NT2/D1 (cell line): Measurements from ENCODE around the gene FAM227B.
A peak's percentile ranks its signal among the peaks of the same experiment; 100 is the strongest.

ENCODE experiments used
- DNase-seq: peaks from one replicate; pipeline ENCODE4 v3.0.0-alpha.2; 2011; ENCODE audit warnings: low read depth, low spot score
- H3K27me3 ChIP-seq: 2 replicates; pipeline ENCODE4 v1.6.0; 2011; ENCODE audit warnings: mild to moderate bottlenecking; ENCODE audit not compliant: insufficient read length, insufficient read depth
- H3K36me3 ChIP-seq: 2 replicates; pipeline ENCODE4 v1.6.1; 2011; ENCODE audit warnings: mild to moderate bottlenecking, low read length, mixed read lengths; ENCODE audit not compliant: insufficient read depth, insufficient read length
- H3K4me1 ChIP-seq: 2 replicates; pipeline ENCODE4 v1.5.1; 2011; ENCODE audit not compliant: insufficient read depth, insufficient read length
- H3K4me3 ChIP-seq: 2 replicates; pipeline ENCODE4 v1.5.1; 2011; ENCODE audit warnings: low read depth; ENCODE audit not compliant: insufficient read length
- H3K9ac ChIP-seq: 2 replicates; pipeline ENCODE4 v1.6.0; 2011; ENCODE audit warnings: low read depth; ENCODE audit not compliant: insufficient read length
- H3K9me3 ChIP-seq: 2 replicates; pipeline ENCODE4 v1.5.1; 2011; ENCODE audit warnings: mild to moderate bottlenecking, low read length; ENCODE audit not compliant: insufficient read depth
- SUZ12 ChIP-seq: IDR thresholded peaks from 2 replicates; pipeline ENCODE4 v1.6.1; 2011; ENCODE audit not compliant: insufficient read length, insufficient read depth; ENCODE audit errors: extremely low read depth
- YY1 ChIP-seq: IDR thresholded peaks from 2 replicates; pipeline ENCODE4 v1.6.1; 2011; ENCODE audit not compliant: insufficient read length, insufficient read depth
- ZNF274 ChIP-seq: IDR thresholded peaks from 2 replicates; pipeline ENCODE4 v1.6.1; 2011; ENCODE audit warnings: mild to moderate bottlenecking, low read depth, low read length

Gene FAM227B

GRCh38 chr15:49331442-49331841, 289.2 kb downstream of the FAM227B start:
- no peaks in the 10 kb centered on the region for H3K4me1 ChIP-seq
- peaks cover 13% of the 10 kb centered on the region; the same call in 1 of the 2 replicates for H3K9me3 ChIP-seq
- TF ChIP-seq SUZ12: no peak
- TF ChIP-seq ZNF274: no peak
- no peak for TF ChIP-seq YY1
- H3K27me3 ChIP-seq: no peaks in the 10 kb centered on the region
- peaks cover 11% of the 10 kb centered on the region for H3K36me3 ChIP-seq
- no peak overlapping the region for H3K4me3 ChIP-seq
- DNase-seq: no peak
- no peak overlapping the region for H3K9ac ChIP-seq

GRCh38 chr15:49330166-49330565, 290.5 kb downstream of the FAM227B start:
- H3K4me3 ChIP-seq: no peak overlapping the region
- peaks cover 11% of the 10 kb centered on the region for H3K36me3 ChIP-seq
- no peak for TF ChIP-seq SUZ12
- TF ChIP-seq ZNF274: no peak
- TF ChIP-seq YY1: no peak
- H3K4me1 ChIP-seq: no peaks in the 10 kb centered on the region
- H3K9ac ChIP-seq: no peak overlapping the region
- no peak for DNase-seq
- no peaks in the 10 kb centered on the region for H3K27me3 ChIP-seq
- peaks cover 13% of the 10 kb centered on the region; the same call in 1 of the 2 replicates for H3K9me3 ChIP-seq

- peak; percentile 44 for DNase-seq
- Histone ChIP-seq H3K9me3 (peaks cover 13% of the 10 kb centered on the region; the same call in 1 of the 2 replicates), H3K9ac (no peak overlapping the region), H3K4me1 (no peaks in the 10 kb centered on the region), H3K36me3 (peaks cover 11% of the 10 kb centered on the region), H3K27me3 (no peaks in the 10 kb centered on the region), H3K4me3 (no peak overlapping the region)
- no peak for TF ChIP-seq SUZ12
- no peak for TF ChIP-seq YY1
- no peak for TF ChIP-seq ZNF274
Measured at GRCh38 chr15:49328941-49329340, 291.7 kb downstream of the FAM227B start.

- DNase-seq: no peak
- Histone ChIP-seq H3K4me3 (no peak overlapping the region), H3K27me3 (no peaks in the 10 kb centered on the region), H3K36me3 (peaks cover 11% of the 10 kb centered on the region), H3K9ac (no peak overlapping the region), H3K4me1 (no peaks in the 10 kb centered on the region), H3K9me3 (peaks cover 13% of the 10 kb centered on the region; the same call in 1 of the 2 replicates)
- TF ChIP-seq YY1 (no peak), SUZ12 (no peak), ZNF274 (no peak)
Measured at GRCh38 chr15:49327927-49328326, 292.7 kb downstream of the FAM227B start.

GRCh38 chr15:49323207-49323606, 297.4 kb downstream of the FAM227B start:
- no peaks in the 10 kb centered on the region for H3K4me1 ChIP-seq
- DNase-seq: no peak
- no peaks in the 10 kb centered on the region for H3K27me3 ChIP-seq
- no peak overlapping the region for H3K4me3 ChIP-seq
- TF ChIP-seq YY1: no peak
- TF ChIP-seq ZNF274: no peak
- no peak for TF ChIP-seq SUZ12
- no peak overlapping the region for H3K9ac ChIP-seq
- H3K36me3 ChIP-seq: peaks cover 16% of the 10 kb centered on the region
- H3K9me3 ChIP-seq: peaks cover under 1% of the 10 kb centered on the region; the same call in 1 of the 2 replicates

- H3K9ac ChIP-seq: no peak overlapping the region
- no peaks in the 10 kb centered on the region for H3K9me3 ChIP-seq
- H3K27me3 ChIP-seq: no peaks in the 10 kb centered on the region
- H3K36me3 ChIP-seq: peaks cover 13% of the 10 kb centered on the region
- no peaks in the 10 kb centered on the region for H3K4me1 ChIP-seq
- no peak for TF ChIP-seq SUZ12
- no peak for TF ChIP-seq YY1
- TF ChIP-seq ZNF274: no peak
- H3K4me3 ChIP-seq: no peak overlapping the region
- DNase-seq: no peak
Measured at GRCh38 chr15:49320351-49320750, 300.3 kb downstream of the FAM227B start.

- TF ChIP-seq SUZ12: no peak
- no peak for TF ChIP-seq YY1
- TF ChIP-seq ZNF274: no peak
- Histone ChIP-seq H3K27me3 (no peaks in the 10 kb centered on the region), H3K9me3 (no peaks in the 10 kb centered on the region), H3K4me1 (no peaks in the 10 kb centered on the region), H3K4me3 (no peak overlapping the region), H3K9ac (no peak overlapping the region), H3K36me3 (peaks cover 6% of the 10 kb centered on the region)
- DNase-seq: peak; percentile 23
Measured at GRCh38 chr15:49315391-49315823, 305.2 kb downstream of the FAM227B start.
